HG03103 (cell line): Measurements from ENCODE around the gene TSPAN4.

Source experiments
- ATAC-seq: cut with Tn5 transposase; IDR thresholded peaks from one replicate; pipeline ENCODE4 v1.9.1; 2021; ENCODE audit warnings: low read depth; ENCODE audit not compliant: unreplicated experiment

TSPAN4 gene

GRCh38 chr11:900545-900944, 57.9 kb downstream of the TSPAN4 start:
- ATAC-seq, result no peak

GRCh38 chr11:901452-902061, 58.9 kb downstream of the TSPAN4 start:
- no peak for ATAC-seq

- ATAC-seq, result no peak
Observed at GRCh38 chr11:904380-904779, 61.7 kb downstream of the TSPAN4 start.

GRCh38 chr11:905952-906351, 63.3 kb downstream of the TSPAN4 start:
- no peak for ATAC-seq

GRCh38 chr11:907668-908067, 65.0 kb downstream of the TSPAN4 start:
- ATAC-seq, result no peak

GRCh38 chr11:908273-908672, 65.6 kb downstream of the TSPAN4 start:
- no peak for ATAC-seq

GRCh38 chr11:909406-909805, 66.8 kb downstream of the TSPAN4 start:
- ATAC-seq, result no peak

- ATAC-seq, result no peak
Observed at GRCh38 chr11:910044-910588, 67.5 kb downstream of the TSPAN4 start.

- ATAC-seq, result peak; percentile 76
Observed at GRCh38 chr11:910589-911030, 68.0 kb downstream of the TSPAN4 start, which contains the start of gene CHID1. Gene CHID1, minus strand, starts transcription at chr11:910810. Its CDS starts 5,994 bp downstream, at chr11:904816.

GRCh38 chr11:911031-911889, 68.6 kb downstream of the TSPAN4 start:
- ATAC-seq, result peak; percentile 35

- ATAC-seq, result no peak
Observed at GRCh38 chr11:911890-912219, 69.2 kb downstream of the TSPAN4 start.

- no peak for ATAC-seq
Observed at GRCh38 chr11:912266-912665, 69.6 kb downstream of the TSPAN4 start.

- ATAC-seq, result no peak
Observed at GRCh38 chr11:913043-913442, 70.4 kb downstream of the TSPAN4 start.

- ATAC-seq, result no peak
Observed at GRCh38 chr11:914204-914603, 71.6 kb downstream of the TSPAN4 start.

GRCh38 chr11:914747-915501, 72.3 kb downstream of the TSPAN4 start:
- ATAC-seq, result no peak
